ENCODE data around the gene MAGOHB.
"Not testable (repeated sequence)": the region's sequence is repeated elsewhere in the genome, so short reads cannot be mapped to it uniquely, and the experiment has no call there.

GRCh38 chr12:10572021-10572490 lies 41.4 kb downstream of the MAGOHB start:
- TF ChIP-seq CTCF (IDR thresholded peaks at IDR 0.05; ENCODE audit: insufficient read depth, low read depth, low read length); EZH2 (IDR thresholded peaks at IDR 0.05; ENCODE audit: insufficient read depth, low read length): not testable (repeated sequence)
